ENCODE measurements around the gene TRIM37.
"Not testable (repeated sequence)": the region's sequence is repeated elsewhere in the genome, so short reads cannot be mapped to it uniquely, and the experiment has no call there.

The TRIM37 gene

DNA sequence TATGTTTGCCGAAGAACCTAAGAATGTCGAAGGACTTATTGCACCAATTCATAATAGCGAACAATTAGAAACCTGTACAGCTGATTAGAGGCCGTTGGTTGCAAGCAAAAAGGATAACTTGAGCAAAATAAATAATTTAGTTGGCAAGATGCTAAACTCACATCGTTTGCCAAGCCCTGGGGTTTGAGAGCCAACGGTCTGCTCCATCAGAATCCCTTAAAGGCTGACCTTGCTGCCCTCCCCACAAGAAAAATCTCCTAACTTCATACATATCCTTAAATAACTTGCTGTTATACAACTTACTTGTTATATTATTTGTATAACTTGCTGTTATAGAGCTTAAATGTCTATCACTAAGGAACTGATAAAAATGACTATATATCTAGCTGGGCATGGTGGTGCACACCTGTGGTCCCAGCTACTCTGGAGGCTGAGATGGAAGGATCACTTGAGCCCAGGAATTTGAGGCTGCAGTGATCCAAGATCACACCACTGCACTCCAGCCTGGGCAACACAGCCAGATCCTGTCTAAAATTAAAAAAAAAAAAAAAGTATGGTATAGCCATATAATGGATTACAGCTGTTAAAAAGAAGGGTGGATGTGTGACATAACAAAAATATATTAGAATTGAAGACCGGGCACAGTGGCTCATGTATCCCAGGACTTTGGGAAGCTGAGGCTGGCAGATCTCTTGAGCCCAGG lies 1.9 kb upstream of the TRIM37 start:
- Histone ChIP-seq H3K9me3 (ENCODE audit: control insufficient read depth, insufficient read depth, low read depth, low read length) (no peaks in the 10 kb centered on the region), H3K27me3 (ENCODE audit: control insufficient read depth, insufficient read depth, low read length) (no peaks in the 10 kb centered on the region), H3K36me3 (ENCODE audit: control insufficient read depth, insufficient read depth, low read length) (peaks cover 24% of the 10 kb centered on the region), H3K9ac (ENCODE audit: low read length) (no peak overlapping the region), H3K4me3 (ENCODE audit: low read depth, low read length) (peak overlapping the region; percentile 15; the same call in 1 of the 2 replicates), H3K4me1 (ENCODE audit: control insufficient read depth, insufficient read depth, low read length) (peaks cover 5% of the 10 kb centered on the region; the same call in 1 of the 2 replicates), H3K27ac (ENCODE audit: low read depth, low read length) (no peak overlapping the region)

GRCh38 chr17:59107306-59107670 lies 608 bp upstream of the TRIM37 start:
- peaks cover 27% of the 10 kb centered on the region for H3K36me3 ChIP-seq (ENCODE audit: control insufficient read depth, insufficient read depth, low read length)

DNA sequence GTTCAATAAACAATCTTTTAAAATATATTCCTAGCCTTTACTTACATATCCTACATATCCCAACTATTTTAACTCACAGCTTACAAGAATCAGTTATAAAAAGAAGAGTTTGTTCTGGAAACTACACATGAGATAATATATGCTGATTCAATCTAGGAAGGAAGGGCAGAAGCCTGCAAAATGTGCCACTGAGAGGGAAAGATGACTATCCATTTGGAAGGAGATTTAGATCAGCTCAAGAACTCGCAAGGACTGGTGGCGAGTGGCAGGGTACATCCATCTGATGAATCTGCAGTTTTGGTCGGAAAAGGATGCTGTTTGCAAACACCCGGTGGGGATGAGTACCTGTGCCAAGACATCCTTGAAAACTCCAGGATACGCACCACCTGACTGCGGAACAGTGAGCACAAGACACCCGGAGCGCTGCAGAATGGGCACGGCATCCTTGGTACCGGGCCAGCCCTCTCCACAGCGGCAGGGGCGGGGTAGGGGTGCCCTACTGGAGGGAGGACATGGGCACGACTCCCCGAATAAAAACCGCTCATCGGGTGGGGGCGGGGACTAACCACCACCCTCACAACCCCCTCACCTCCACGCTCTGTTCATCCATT lies 723 bp downstream of the TRIM37 start:
- no peaks in the 10 kb centered on the region for H3K27me3 ChIP-seq (ENCODE audit: control insufficient read depth, insufficient read depth, low read length)
- H3K36me3 ChIP-seq (ENCODE audit: control insufficient read depth, insufficient read depth, low read length) = peaks cover 16% of the 10 kb centered on the region
- peak overlapping the region; percentile 73 for H3K9ac ChIP-seq (ENCODE audit: low read length)
- peak overlapping the region; percentile 86 for H3K4me3 ChIP-seq (ENCODE audit: low read depth, low read length)
- H3K27ac ChIP-seq (ENCODE audit: low read depth, low read length) = peak overlapping the region; percentile 76
- no peaks in the 10 kb centered on the region for H3K9me3 ChIP-seq (ENCODE audit: control insufficient read depth, insufficient read depth, low read depth, low read length)
- H3K4me1 ChIP-seq (ENCODE audit: control insufficient read depth, insufficient read depth, low read length) = peaks cover 5% of the 10 kb centered on the region; the same call in 1 of the 2 replicates

More at GRCh38 chr17:59107306-59107670, 608 bp upstream of the TRIM37 start:
- Histone ChIP-seq H3K4me3 (ENCODE audit: low read depth, low read length) (peak overlapping the region; percentile 86), H3K9me3 (ENCODE audit: control insufficient read depth, insufficient read depth, low read depth, low read length) (no peaks in the 10 kb centered on the region), H3K27ac (ENCODE audit: low read depth, low read length) (peak overlapping the region; percentile 20), H3K27me3 (ENCODE audit: control insufficient read depth, insufficient read depth, low read length) (no peaks in the 10 kb centered on the region), H3K4me1 (ENCODE audit: control insufficient read depth, insufficient read depth, low read length) (peaks cover 5% of the 10 kb centered on the region; the same call in 1 of the 2 replicates), H3K9ac (ENCODE audit: low read length) (peak overlapping the region; percentile 73)

DNA sequence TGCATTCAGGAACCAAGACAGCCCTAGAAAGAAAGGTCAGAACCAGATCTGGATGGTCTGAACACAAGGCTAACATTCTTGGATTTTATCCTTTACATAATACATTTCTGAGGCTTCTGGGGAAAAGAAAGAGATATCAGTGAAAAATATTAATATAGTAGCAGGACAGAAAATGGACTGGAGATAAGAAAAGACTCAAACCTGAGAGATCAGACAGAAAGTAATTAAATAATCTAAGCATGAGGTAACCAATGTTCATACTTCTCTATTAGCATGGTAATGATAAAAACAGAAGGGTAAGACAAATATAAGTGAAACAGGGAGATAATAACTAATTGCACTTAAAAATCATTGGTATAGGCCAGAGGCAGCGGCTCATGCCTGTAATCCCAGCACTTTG lies 5.5 kb downstream of the TRIM37 start:
- Histone ChIP-seq H3K9ac (ENCODE audit: low read length) (no peak overlapping the region), H3K4me3 (ENCODE audit: low read depth, low read length) (no peak overlapping the region), H3K4me1 (ENCODE audit: control insufficient read depth, insufficient read depth, low read length) (peaks cover 5% of the 10 kb centered on the region; the same call in 1 of the 2 replicates), H3K27ac (ENCODE audit: low read depth, low read length) (no peak overlapping the region), H3K36me3 (ENCODE audit: control insufficient read depth, insufficient read depth, low read length) (peaks cover 31% of the 10 kb centered on the region), H3K27me3 (ENCODE audit: control insufficient read depth, insufficient read depth, low read length) (no peaks in the 10 kb centered on the region), H3K9me3 (ENCODE audit: control insufficient read depth, insufficient read depth, low read depth, low read length) (0 out of 2 replicates have a peak, but pooled peaks cover 3% of the 10 kb centered on the region)

DNA sequence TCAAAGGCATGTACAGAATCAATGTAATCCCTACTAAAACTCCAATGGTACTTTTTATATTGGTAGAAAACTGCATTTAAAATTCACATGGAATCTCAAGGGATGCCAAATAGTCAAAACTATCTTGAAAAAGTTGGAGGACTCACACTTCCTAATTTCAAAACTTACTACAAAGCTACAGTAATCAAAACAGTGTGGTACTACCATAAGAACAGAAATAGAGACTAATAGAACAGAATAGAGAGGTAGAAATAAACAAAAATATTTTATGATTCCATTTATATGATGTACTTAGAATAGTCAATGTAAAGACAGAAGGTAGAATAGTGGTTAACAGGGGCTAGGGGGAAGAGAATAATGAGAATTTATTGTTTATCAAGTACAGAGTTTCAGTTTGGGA lies 8.8 kb downstream of the TRIM37 start:
- Histone ChIP-seq H3K27me3 (ENCODE audit: control insufficient read depth, insufficient read depth, low read length) (no peaks in the 10 kb centered on the region), H3K9ac (ENCODE audit: low read length) (no peak overlapping the region), H3K9me3 (ENCODE audit: control insufficient read depth, insufficient read depth, low read depth, low read length) (0 out of 2 replicates have a peak, but pooled peaks cover 3% of the 10 kb centered on the region), H3K4me3 (ENCODE audit: low read depth, low read length) (no peak overlapping the region), H3K36me3 (ENCODE audit: control insufficient read depth, insufficient read depth, low read length) (peaks cover 33% of the 10 kb centered on the region), H3K27ac (ENCODE audit: low read depth, low read length) (no peak overlapping the region), H3K4me1 (ENCODE audit: control insufficient read depth, insufficient read depth, low read length) (no peaks in the 10 kb centered on the region)

DNA sequence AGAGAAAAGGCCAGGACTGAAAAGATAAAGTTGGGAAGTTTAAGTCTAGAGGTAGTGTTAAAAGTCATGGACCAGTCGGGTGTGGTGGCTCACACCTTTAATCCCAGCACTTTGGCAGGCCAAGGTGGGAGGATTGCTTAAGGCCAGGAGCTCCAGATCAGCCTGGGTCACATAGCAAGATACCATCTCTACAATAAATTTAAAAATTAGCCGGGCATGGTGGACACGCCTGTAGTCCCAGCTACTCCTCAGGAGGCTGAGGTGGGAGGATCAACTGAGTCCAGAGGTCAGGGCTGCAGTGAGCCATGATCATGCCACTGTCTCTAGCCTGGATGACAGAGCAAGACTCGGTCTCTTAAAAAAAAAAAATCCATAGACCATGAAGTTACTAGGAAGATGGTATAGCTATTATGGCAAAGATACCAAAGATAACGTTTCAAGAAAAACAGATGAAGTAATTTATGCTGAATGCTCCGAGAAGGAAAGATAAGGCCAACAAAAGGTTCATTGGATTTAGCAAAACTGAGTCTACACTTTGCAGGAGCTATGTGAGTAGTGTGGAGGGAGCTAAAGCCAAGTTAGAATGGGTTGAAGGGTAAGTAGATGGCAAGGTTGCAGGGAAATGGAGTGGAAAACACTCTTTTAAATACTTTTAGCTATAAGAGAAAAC lies 11.7 kb downstream of the TRIM37 start:
- H3K4me3 ChIP-seq (ENCODE audit: low read depth, low read length) = no peak overlapping the region
- H3K36me3 ChIP-seq (ENCODE audit: control insufficient read depth, insufficient read depth, low read length) = peaks cover 19% of the 10 kb centered on the region
- no peak overlapping the region for H3K9ac ChIP-seq (ENCODE audit: low read length)
- H3K27me3 ChIP-seq (ENCODE audit: control insufficient read depth, insufficient read depth, low read length) = no peaks in the 10 kb centered on the region
- 0 out of 2 replicates have a peak, but pooled peaks cover 3% of the 10 kb centered on the region for H3K9me3 ChIP-seq (ENCODE audit: control insufficient read depth, insufficient read depth, low read depth, low read length)
- no peak overlapping the region for H3K27ac ChIP-seq (ENCODE audit: low read depth, low read length)
- no peaks in the 10 kb centered on the region for H3K4me1 ChIP-seq (ENCODE audit: control insufficient read depth, insufficient read depth, low read length)

- 0 out of 2 replicates have a peak, but pooled peaks cover 3% of the 10 kb centered on the region for H3K9me3 ChIP-seq (ENCODE audit: control insufficient read depth, insufficient read depth, low read depth, low read length)
- H3K27ac ChIP-seq (ENCODE audit: low read depth, low read length) = no peak overlapping the region
- no peak overlapping the region for H3K4me3 ChIP-seq (ENCODE audit: low read depth, low read length)
Observed at GRCh38 chr17:59093702-59094231, 12.9 kb downstream of the TRIM37 start.

GRCh38 chr17:59093145-59093701 lies 13.5 kb downstream of the TRIM37 start:
- Histone ChIP-seq H3K27me3 (ENCODE audit: control insufficient read depth, insufficient read depth, low read length) (no peaks in the 10 kb centered on the region), H3K36me3 (ENCODE audit: control insufficient read depth, insufficient read depth, low read length) (peaks cover 23% of the 10 kb centered on the region), H3K4me1 (ENCODE audit: control insufficient read depth, insufficient read depth, low read length) (no peaks in the 10 kb centered on the region), H3K4me3 (ENCODE audit: low read depth, low read length) (no peak overlapping the region), H3K27ac (ENCODE audit: low read depth, low read length) (no peak overlapping the region), H3K9ac (ENCODE audit: low read length) (no peak overlapping the region), H3K9me3 (ENCODE audit: control insufficient read depth, insufficient read depth, low read depth, low read length) (0 out of 2 replicates have a peak, but pooled peaks cover 3% of the 10 kb centered on the region)

More at GRCh38 chr17:59093702-59094231, 12.9 kb downstream of the TRIM37 start:
- Histone ChIP-seq H3K27me3 (ENCODE audit: control insufficient read depth, insufficient read depth, low read length) (no peaks in the 10 kb centered on the region), H3K36me3 (ENCODE audit: control insufficient read depth, insufficient read depth, low read length) (peaks cover 21% of the 10 kb centered on the region), H3K4me1 (ENCODE audit: control insufficient read depth, insufficient read depth, low read length) (no peaks in the 10 kb centered on the region), H3K9ac (ENCODE audit: low read length) (no peak overlapping the region)

GRCh38 chr17:59090593-59090992 lies 16.1 kb downstream of the TRIM37 start:
- not testable (repeated sequence) for H3K4me3 ChIP-seq (ENCODE audit: low read depth, low read length); H3K9me3 ChIP-seq (ENCODE audit: control insufficient read depth, insufficient read depth, low read depth, low read length); H3K4me1 ChIP-seq (ENCODE audit: control insufficient read depth, insufficient read depth, low read length); H3K27ac ChIP-seq (ENCODE audit: low read depth, low read length); H3K27me3 ChIP-seq (ENCODE audit: control insufficient read depth, insufficient read depth, low read length); H3K9ac ChIP-seq (ENCODE audit: low read length)
- H3K36me3 ChIP-seq (ENCODE audit: control insufficient read depth, insufficient read depth, low read length) = peaks cover 31% of the 10 kb centered on the region

- Histone ChIP-seq H3K27ac (ENCODE audit: low read depth, low read length) (no peak overlapping the region), H3K9ac (ENCODE audit: low read length) (no peak overlapping the region), H3K36me3 (ENCODE audit: control insufficient read depth, insufficient read depth, low read length) (peaks cover 58% of the 10 kb centered on the region), H3K27me3 (ENCODE audit: control insufficient read depth, insufficient read depth, low read length) (no peaks in the 10 kb centered on the region), H3K4me1 (ENCODE audit: control insufficient read depth, insufficient read depth, low read length) (no peaks in the 10 kb centered on the region), H3K4me3 (ENCODE audit: low read depth, low read length) (no peak overlapping the region), H3K9me3 (ENCODE audit: control insufficient read depth, insufficient read depth, low read depth, low read length) (no peaks in the 10 kb centered on the region)
Observed at GRCh38 chr17:59084154-59084553, 22.5 kb downstream of the TRIM37 start.

Measured in HUES6 (cell line).